Activated CD4-positive, alpha-beta T cell treated with anti-CD3 and anti-CD28 coated beads for 1 hour (primary cell): ENCODE results near the gene DGKD.

Experiments
- DNase-seq: peaks from one replicate; pipeline ENCODE4 v3.0.0-alpha.2; 2020

DGKD gene

DNA sequence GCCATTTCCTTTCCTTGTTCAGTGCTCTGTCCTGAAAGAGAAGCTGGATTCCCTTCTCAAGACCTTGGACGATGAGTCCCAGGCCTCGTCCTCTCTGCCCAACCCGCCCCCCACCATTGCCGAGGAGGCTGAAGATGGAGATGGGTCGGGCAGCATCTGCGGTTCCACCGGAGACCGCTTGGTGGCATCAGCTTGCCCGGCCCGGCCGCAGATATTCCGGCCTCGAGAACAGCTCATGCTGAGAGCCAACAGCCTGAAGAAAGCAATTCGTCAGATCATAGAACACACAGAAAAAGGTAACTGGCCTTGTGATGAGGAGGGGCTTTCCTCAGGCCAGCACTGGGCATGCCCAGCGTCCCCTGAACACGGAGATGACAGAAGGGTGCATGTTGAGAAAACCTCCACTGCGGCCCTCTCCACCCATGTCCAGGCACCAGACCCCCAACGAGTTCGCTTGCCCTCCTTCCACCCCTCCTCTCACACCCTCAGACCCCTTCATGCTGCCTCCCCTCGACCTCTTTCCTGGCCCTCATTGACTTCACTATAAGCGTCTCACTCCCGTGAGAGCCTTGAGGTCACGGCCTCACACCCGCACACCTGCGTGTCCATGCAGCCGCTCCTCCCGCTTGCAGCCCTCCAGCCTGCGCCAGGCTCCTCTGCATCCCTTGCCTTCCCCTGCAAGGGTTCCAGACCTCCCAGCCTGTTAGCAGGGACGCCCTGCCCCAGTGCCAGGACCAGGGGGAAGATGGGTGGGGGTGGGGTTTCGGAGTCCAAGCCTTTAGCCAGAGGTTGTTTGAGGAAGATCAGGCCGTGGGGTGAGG is 95.0 kb downstream of the DGKD start:
- DNase-seq = no peak

GRCh38 chr2:233449921-233450863 is 95.9 kb downstream of the DGKD start:
- no peak for DNase-seq

DNA sequence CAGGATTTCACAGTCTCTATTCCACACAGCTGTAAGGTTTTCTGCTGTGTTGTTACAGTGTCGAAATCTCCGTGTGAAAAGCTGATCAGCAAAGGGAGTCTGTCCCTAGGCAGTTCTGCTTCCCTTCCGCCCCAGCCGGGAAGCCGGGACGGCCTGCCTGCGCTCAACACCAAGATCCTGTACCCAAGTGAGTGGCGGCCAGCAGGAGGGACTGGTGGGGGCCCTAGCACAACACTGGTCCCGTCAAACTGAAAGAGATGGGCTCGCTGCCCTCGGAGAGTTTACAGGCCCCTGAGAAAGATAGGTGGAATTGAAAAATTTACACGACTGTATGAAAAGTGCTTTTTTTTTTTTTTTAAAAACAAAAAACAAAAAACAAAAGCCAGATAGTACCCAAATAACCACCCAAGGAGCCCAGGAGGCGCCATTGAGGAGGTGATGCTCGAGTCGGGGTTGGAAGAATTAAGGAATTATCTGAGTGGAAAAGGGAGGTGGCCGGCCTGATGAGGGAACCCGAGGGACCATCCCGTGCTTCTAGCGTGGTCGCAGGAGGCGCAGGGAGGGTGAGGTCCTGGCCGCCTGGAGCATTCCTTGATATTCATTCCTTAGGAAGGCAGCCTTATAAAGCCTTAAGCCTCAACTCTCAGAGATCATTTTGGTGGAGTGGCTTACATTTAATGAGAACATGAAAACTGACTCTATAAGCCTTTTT is 96.7 kb downstream of the DGKD start:
- no peak for DNase-seq

- no peak for DNase-seq
Observed at GRCh38 chr2:233451950-233452349, 97.7 kb downstream of the DGKD start.

GRCh38 chr2:233453111-233453915 is 99.0 kb downstream of the DGKD start:
- no peak for DNase-seq

DNA sequence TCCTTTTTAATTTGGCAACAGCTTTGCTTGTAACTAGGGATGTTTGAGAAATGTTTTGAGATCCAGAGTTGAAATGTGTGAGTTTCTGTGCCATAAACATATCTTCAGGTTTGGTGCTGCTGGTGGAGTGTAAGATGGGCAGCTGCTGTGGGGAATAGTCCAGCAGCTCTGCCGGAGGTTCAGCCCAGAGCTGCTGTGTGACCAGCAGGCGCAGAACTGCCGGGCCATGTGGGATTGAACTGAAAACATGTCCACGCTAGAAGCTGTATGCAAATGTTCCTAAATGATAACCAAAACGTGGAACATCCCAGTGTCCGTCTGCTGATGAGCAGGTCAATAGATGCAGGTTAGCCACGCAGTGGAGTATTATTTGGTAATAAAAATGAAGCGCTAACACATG is 99.6 kb downstream of the DGKD start:
- DNase-seq = no peak

DNA sequence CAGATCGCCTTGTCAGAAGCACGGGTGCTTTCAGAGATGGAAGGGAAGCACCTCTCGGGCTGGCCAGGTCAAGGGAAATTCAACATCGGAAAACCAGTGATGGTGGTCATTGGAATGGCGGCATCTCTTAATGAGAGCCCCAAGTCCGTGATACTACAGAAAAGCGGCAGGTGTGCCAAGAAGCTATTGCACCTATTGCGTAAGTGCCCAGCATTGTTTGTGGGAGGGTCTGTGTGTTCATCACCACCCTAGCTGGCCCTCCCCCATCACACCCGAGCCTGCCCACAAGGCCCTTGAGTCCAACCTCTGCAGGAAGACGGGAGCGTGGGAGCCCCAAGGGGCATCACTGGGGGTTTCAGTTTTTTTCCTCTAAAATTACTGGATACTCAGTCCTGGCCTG is 100.7 kb downstream of the DGKD start:
- DNase-seq = no peak

- no peak for DNase-seq
Observed at GRCh38 chr2:233455491-233455890, 101.2 kb downstream of the DGKD start.

GRCh38 chr2:233456111-233456510 is 101.8 kb downstream of the DGKD start:
- DNase-seq = no peak

- DNase-seq = no peak
Observed at GRCh38 chr2:233456934-233457333, 102.6 kb downstream of the DGKD start.

DNA sequence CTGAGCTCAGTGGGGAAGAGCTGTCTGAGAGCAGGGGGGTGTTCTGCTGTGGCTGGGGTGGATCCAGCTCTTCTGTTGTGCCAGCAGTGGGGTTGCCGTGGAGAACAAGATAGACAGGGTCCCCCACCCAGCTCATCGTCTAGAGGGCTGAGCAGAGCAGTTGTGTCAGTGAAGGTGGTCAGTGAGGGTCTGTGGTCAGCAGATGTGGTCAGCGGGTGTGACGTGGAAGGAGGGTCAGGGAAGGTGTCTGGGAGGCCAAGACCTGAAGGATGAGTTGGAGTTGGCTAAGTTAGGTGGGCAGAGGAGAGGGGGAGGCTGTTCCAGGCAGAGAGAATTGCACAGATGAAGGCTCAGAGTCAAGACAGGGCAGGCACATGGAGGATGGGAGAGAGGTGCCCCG is 103.1 kb downstream of the DGKD start:
- no peak for DNase-seq

- no peak for DNase-seq
Observed at GRCh38 chr2:233458031-233458610, 103.8 kb downstream of the DGKD start.

DNA sequence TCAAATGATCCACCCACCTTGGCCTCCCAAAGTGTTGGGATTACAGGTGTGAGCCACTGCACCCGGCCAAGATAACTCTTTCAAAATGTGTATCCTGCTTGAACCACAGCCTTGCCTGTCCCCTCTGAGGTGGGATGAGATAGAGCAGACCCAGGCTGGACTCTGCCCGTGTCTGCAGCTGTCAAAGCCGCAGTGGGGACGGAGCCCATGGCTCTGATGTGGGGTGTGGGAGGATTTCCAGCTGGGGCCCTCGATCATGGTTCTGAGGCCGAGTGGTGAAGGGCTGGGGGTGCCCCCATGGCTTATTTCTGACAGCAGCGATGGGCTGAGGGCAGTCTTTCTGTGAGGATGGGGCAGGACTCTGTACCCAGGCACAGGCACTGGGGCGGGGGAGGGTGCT is 104.5 kb downstream of the DGKD start:
- DNase-seq = no peak

DNA sequence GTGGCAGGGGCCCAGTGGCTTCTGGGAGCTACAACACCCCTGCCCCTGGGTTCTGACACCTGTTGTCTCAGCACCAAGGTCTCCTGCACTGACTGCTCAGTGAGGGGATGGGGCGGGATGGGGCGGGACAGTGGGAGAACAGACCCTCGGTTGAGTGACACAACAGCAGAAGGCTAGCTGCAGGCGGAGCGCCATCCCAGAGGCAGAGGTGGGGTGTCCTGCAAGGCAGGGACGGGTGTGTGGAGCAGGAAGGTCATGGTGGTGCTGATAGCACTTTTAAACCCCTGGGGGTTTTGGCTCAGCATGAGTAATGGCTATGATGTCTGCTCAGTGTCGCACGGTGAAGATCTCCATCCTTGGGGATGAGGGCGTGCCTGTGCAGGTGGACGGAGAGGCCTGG is 105.1 kb downstream of the DGKD start:
- no peak for DNase-seq

DNA sequence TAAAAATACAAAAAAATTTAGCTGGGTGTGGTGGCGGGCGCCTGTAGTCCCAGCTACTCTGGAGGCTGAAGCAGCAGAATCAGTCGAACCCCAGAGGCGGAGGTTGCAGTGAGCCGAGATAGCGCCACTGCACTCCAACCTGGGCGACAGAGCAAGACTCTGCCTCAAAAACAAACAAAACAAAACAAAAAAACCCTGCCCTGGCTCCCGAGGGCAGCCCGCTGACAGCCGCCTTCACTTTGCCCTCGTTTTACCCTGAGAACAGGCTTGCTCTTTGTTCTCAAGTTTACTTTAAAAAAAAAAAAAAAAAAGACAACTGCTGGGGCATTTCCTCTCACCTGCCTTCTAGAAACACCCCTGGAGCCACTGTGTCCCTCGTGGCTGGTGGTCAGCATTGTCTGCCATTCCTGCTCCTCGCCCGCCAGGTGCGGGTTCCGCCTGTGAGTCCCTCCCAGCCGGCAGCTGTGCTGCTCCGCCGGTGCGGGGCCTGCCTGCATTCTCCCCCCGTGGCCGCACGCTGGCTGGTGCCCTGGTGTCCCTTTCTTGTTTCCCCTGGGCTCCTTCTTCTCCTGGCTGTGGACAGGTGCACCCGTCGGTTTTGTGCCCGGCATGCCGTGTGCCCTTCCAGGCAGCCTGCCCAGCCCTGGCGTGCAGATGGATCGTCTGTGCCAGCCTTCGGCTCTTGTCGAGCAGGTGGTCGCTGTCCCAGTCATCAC is 106.6 kb downstream of the DGKD start:
- DNase-seq = no peak

DNA sequence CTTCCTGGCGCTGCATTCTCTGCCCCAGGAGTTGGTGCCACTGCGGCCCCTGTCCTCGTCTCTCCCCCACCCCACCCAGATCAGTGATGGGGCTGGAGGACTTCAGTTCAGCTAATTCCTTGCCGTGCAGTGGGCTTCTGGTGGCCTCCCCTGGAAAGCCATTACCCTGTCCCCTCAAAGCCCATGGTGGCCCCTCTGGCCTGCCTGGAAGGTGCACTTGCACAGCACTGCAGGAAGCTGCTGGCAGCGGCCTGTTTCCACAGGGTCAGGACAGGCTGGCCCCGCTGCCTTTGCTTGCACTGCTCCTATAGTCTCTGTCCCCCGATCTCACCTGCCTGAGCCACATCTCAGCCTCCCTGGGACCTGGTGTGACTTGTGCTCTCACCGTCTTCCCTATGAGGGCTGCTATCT is 107.2 kb downstream of the DGKD start:
- no peak for DNase-seq

- no peak for DNase-seq
Observed at GRCh38 chr2:233462202-233462785, 108.0 kb downstream of the DGKD start.

GRCh38 chr2:233462826-233463470 is 108.7 kb downstream of the DGKD start:
- no peak for DNase-seq

DNA sequence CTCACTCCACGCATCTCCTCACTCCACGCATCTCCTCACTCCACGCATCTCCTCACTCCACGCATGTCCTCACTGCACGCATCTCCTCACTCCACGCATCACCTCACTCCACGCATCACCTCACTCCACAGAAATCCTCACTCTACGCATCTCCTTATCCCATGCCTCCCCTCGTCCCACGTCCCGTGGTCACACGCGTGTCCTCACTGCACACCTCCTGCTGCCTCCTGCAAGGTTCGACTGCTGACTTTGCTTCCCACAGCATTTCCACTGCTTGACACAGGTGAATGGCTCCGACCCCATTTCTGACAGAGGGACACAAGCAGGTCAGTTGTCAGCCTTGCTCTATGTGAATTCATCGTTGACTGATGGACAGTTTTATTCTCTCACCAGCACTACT is 109.3 kb downstream of the DGKD start:
- no peak for DNase-seq

DNA sequence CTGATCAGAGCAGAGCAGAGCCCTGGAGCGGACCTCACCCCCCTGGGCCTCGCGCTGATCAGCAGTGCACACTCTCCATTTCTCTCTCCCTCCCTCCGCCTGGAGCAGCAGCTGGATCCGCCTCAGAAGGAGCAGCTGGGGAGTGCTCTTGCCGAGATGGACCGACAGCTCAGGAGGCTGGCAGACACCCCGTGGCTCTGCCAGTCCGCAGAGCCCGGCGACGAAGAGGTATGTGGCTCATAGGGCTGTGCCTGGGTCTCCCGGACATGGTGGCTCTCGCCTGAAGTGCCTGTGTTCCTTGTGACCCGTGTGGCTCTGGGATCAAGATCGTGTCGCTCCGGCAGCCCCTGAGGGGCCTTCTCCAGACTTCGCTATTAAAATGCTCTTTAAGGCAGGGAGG is 109.8 kb downstream of the DGKD start:
- DNase-seq = no peak
